Neuronal stem cell (in vitro differentiated cells): ENCODE results near the gene CACYBP. TPM values are rescaled to one million over a fixed set of nuclear protein-coding genes. Genes with fewer than 3 reads are reported as not detected.

Experiments used
- DNase-seq: peaks from one replicate; pipeline ENCODE4 v3.0.0-alpha.2; 2013; ENCODE audit warnings: low spot score
- H2AFZ ChIP-seq: one replicate; pipeline ENCODE4 v1.6.1; 2013; ENCODE audit warnings: mild to moderate bottlenecking, low read length, inconsistent platforms
- H2AK5ac ChIP-seq: 2 replicates; pipeline ENCODE4 v1.6.1; 2013; ENCODE audit warnings: low read depth, mild to moderate bottlenecking, inconsistent platforms, low read length, moderate library complexity, mixed read lengths
- H2BK120ac ChIP-seq: 2 replicates; pipeline ENCODE4 v1.6.1; 2013; ENCODE audit warnings: low read depth, mild to moderate bottlenecking, inconsistent platforms, low read length, moderate library complexity, mixed read lengths
- H2BK12ac ChIP-seq: one replicate; pipeline ENCODE4 v1.6.1; 2013; ENCODE audit warnings: low read length, inconsistent platforms
- H2BK15ac ChIP-seq: 2 replicates; pipeline ENCODE4 v1.6.1; 2013; ENCODE audit warnings: mild to moderate bottlenecking, low read length, inconsistent platforms, mixed read lengths
- H2BK5ac ChIP-seq: one replicate; pipeline ENCODE4 v1.6.1; 2013; ENCODE audit warnings: inconsistent platforms, mild to moderate bottlenecking, low read length, moderate library complexity
- H3K14ac ChIP-seq: one replicate; pipeline ENCODE4 v1.6.1; 2013; ENCODE audit warnings: low read length, inconsistent platforms
- H3K18ac ChIP-seq: 2 replicates; pipeline ENCODE4 v1.6.1; 2013; ENCODE audit warnings: low read length, inconsistent platforms
- H3K23ac ChIP-seq: 2 replicates; pipeline ENCODE4 v1.6.1; 2013; ENCODE audit warnings: low read depth, mild to moderate bottlenecking, mixed read lengths, low read length, inconsistent platforms; ENCODE audit not compliant: poor library complexity
- H3K27ac ChIP-seq: replicated peaks from 3 replicates; pipeline ENCODE4 v1.5.1; 2013; ENCODE audit warnings: low read length, inconsistent platforms
- H3K27me3 ChIP-seq, 3 experiments: 2 replicates each; pipeline ENCODE4 v1.6.1; 2013; ENCODE audit warnings: low read length in 3 of 3, mild to moderate bottlenecking in 2 of 3, inconsistent platforms in 1 of 3, low read depth in 1 of 3, mixed read lengths in 1 of 3, moderate library complexity in 1 of 3; ENCODE audit not compliant: control insufficient read depth in 3 of 3, insufficient read depth in 3 of 3
- H3K36me3 ChIP-seq, 2 donors: replicated peaks in 1 of 2; 2 replicates each; pipeline ENCODE4 v1.6.1; 2013; ENCODE audit warnings: low read length in 2 of 2; ENCODE audit not compliant: control insufficient read depth in 2 of 2, insufficient read depth in 2 of 2
- H3K4ac ChIP-seq: 2 replicates; pipeline ENCODE4 v1.6.1; 2013; ENCODE audit warnings: inconsistent platforms, mild to moderate bottlenecking, low read length, moderate library complexity
- H3K4me1 ChIP-seq, 2 donors: 1 replicate in 1 of 2; 2 replicates in 1 of 2; pipeline ENCODE4 v1.6.1; 2013; ENCODE audit warnings: low read length in 2 of 2, low read depth in 1 of 2; ENCODE audit not compliant: control insufficient read depth in 2 of 2, insufficient read depth in 1 of 2
- H3K4me2 ChIP-seq: one replicate; pipeline ENCODE4 v1.6.1; 2013; ENCODE audit warnings: mild to moderate bottlenecking, low read length, inconsistent platforms; ENCODE audit not compliant: insufficient read depth, poor library complexity, severe bottlenecking
- H3K4me3 ChIP-seq, 2 donors: 2 replicates each; pipeline ENCODE4 v1.5.1; 2013; ENCODE audit warnings: low read length in 2 of 2, mild to moderate bottlenecking in 2 of 2, inconsistent platforms in 1 of 2, moderate library complexity in 1 of 2
- H3K79me1 ChIP-seq: one replicate; pipeline ENCODE4 v1.6.1; 2013; ENCODE audit warnings: low read depth, mild to moderate bottlenecking, inconsistent platforms, low read length, moderate library complexity
- H3K9ac ChIP-seq: one replicate; pipeline ENCODE4 v1.6.1; 2013; ENCODE audit warnings: mild to moderate bottlenecking, low read depth, low read length, inconsistent platforms; ENCODE audit not compliant: poor library complexity
- H3K9me3 ChIP-seq, 2 donors: replicated peaks in 1 of 2; 2 replicates each; pipeline versions ENCODE3 to v1.6.1; 2013; ENCODE audit warnings: low read length in 2 of 2, mild to moderate bottlenecking in 2 of 2, inconsistent platforms in 1 of 2, low read depth in 1 of 2, mixed read lengths in 1 of 2, moderate library complexity in 1 of 2; ENCODE audit not compliant: control insufficient read depth in 2 of 2, insufficient read depth in 1 of 2
- H4K8ac ChIP-seq: one replicate; pipeline ENCODE4 v1.6.1; 2013; ENCODE audit warnings: low read depth, mild to moderate bottlenecking, inconsistent platforms, low read length, moderate library complexity
- H4K91ac ChIP-seq: one replicate; pipeline ENCODE4 v1.6.1; 2013; ENCODE audit warnings: low read length, low read depth, mild to moderate bottlenecking, inconsistent platforms; ENCODE audit not compliant: poor library complexity
- WGBS, 2 donors: extraction: QIAGEN DNeasy Blood & Tissue Kit; methylation state at CpG; one replicate each; pipeline ENCODE4 v1.1.7; 2013; ENCODE audit warnings: missing lambda C conversion rate in 2 of 2, mixed read lengths in 1 of 2; ENCODE audit not compliant: insufficient read length in 2 of 2, insufficient replicate concordance in 1 of 2; ENCODE audit errors: extremely low coverage in 2 of 2; 5-methylcytosine and 5-hydroxymethylcytosine counted together
- polyA plus RNA-seq, 2 experiments: library from polyadenylated mRNA; stranded (reverse); fragments of 200-250 nt; gene quantifications; one replicate each; pipeline ENCODE4 v1.2.3, GENCODE V29; 2013

The CACYBP gene
- 59.5 TPM for polyA plus RNA-seq (2013, experiment 1 of 2)
- 64.5 TPM for polyA plus RNA-seq (2013, experiment 2 of 2)

GRCh38 chr1:174999936-175000696 lies at the start of gene CACYBP:
TSS of gene CACYBP (plus strand) at chr1:174999947. CDS start at chr1:175000181, 234 bp downstream.
- peak within 1 kb of the TSS; percentile 100 for H3K14ac ChIP-seq
- H3K18ac ChIP-seq: peak within 1 kb of the TSS; percentile 99
- WGBS, 2 donors: no CpG with 5 or more reads among the region's 71 CpGs
- H4K8ac ChIP-seq: no peak within 1 kb of the TSS
- H3K4ac ChIP-seq: peak within 1 kb of the TSS; percentile 94
- peak within 1 kb of the TSS; percentile 70 to 99 for H3K4me3 ChIP-seq
- DNase-seq: no peak
- H3K23ac ChIP-seq: peak within 1 kb of the TSS; percentile 98
- peaks cover 8% of the 10 kb centered on the region for H3K79me1 ChIP-seq
- peak within 1 kb of the TSS; percentile 96 for H2BK5ac ChIP-seq
- peaks cover 0 to 7% of the 10 kb centered on the region in 2 donors for H3K4me1 ChIP-seq
- H3K4me2 ChIP-seq: peak within 1 kb of the TSS; percentile 88
- no peak within 1 kb of the TSS for H4K91ac ChIP-seq
- H3K27ac ChIP-seq: peak within 1 kb of the TSS; percentile 86
- H2BK15ac ChIP-seq: peak within 1 kb of the TSS; percentile 92
- no peaks in the 10 kb centered on the region for H3K27me3 ChIP-seq
- H3K9ac ChIP-seq: peak within 1 kb of the TSS; percentile 99
- peaks cover 3 to 23% of the 10 kb centered on the region in 2 donors for H3K36me3 ChIP-seq
- H2AFZ ChIP-seq: peak within 1 kb of the TSS; percentile 90
- no peaks in the 10 kb centered on the region for H3K9me3 ChIP-seq
- H2BK120ac ChIP-seq: no peak within 1 kb of the TSS
- peak within 1 kb of the TSS; percentile 88 for H2BK12ac ChIP-seq
- H2AK5ac ChIP-seq: peak within 1 kb of the TSS; percentile 93

- H3K9me3 ChIP-seq: no peaks in the 10 kb centered on the region
- no peak overlapping the region for H3K23ac ChIP-seq
- no peaks in the 10 kb centered on the region for H3K27me3 ChIP-seq
- no peak overlapping the region for H3K18ac ChIP-seq
- H4K8ac ChIP-seq: no peak overlapping the region
- WGBS, 2 donors: no CpG with 5 or more reads among the region's 11 CpGs
- H3K36me3 ChIP-seq: no peaks in the 10 kb centered on the region
- H2BK5ac ChIP-seq: no peak overlapping the region
- H3K4me1 ChIP-seq: peaks cover 4 to 10% of the 10 kb centered on the region in 2 donors
- H3K14ac ChIP-seq: no peak overlapping the region
- H3K4me3 ChIP-seq: no peak overlapping the region
- H2BK120ac ChIP-seq: no peak overlapping the region
- H2BK12ac ChIP-seq: no peak overlapping the region
- H3K4ac ChIP-seq: no peak overlapping the region
- H2AFZ ChIP-seq: no peak overlapping the region
- DNase-seq: no peak
- H2AK5ac ChIP-seq: no peak overlapping the region
- H3K4me2 ChIP-seq: no peak overlapping the region
- H2BK15ac ChIP-seq: no peak overlapping the region
- no peak overlapping the region for H4K91ac ChIP-seq
- H3K9ac ChIP-seq: no peak overlapping the region
- H3K27ac ChIP-seq: no peak overlapping the region
- H3K79me1 ChIP-seq: no peaks in the 10 kb centered on the region
Observed at GRCh38 chr1:174953285-174954072, 46.3 kb upstream of the CACYBP start.

GRCh38 chr1:174954073-174954460 lies 45.7 kb upstream of the CACYBP start:
- Histone ChIP-seq H3K18ac (no peak overlapping the region), H2AFZ (no peak overlapping the region)

More at GRCh38 chr1:174954073-174954460, 45.7 kb upstream of the CACYBP start:
- Histone ChIP-seq H3K36me3 (no peaks in the 10 kb centered on the region), H3K4me2 (no peak overlapping the region), H3K14ac (no peak overlapping the region), H4K8ac (no peak overlapping the region), H3K27ac (no peak overlapping the region), H3K4ac (no peak overlapping the region), H2BK12ac (no peak overlapping the region), H4K91ac (no peak overlapping the region), H2BK15ac (no peak overlapping the region), H2BK5ac (no peak overlapping the region), H2BK120ac (no peak overlapping the region), H3K4me1 (peaks cover 4 to 10% of the 10 kb centered on the region in 2 donors), H3K27me3 (no peaks in the 10 kb centered on the region), H3K9me3 (no peaks in the 10 kb centered on the region), H3K9ac (no peak overlapping the region), H3K79me1 (no peaks in the 10 kb centered on the region), H3K4me3 (no peak overlapping the region), H3K23ac (no peak overlapping the region), H2AK5ac (no peak overlapping the region)
- DNase-seq: peak; percentile 14
